HG02970 (cell line): ENCODE data around the gene SPINT2.
"Not testable (repeated sequence)": the region's sequence is repeated elsewhere in the genome, so short reads cannot be mapped to it uniquely, and the experiment has no call there.

Source experiments
- ATAC-seq: cut with Tn5 transposase; IDR thresholded peaks from one replicate; pipeline ENCODE4 v1.9.1; 2021; ENCODE audit warnings: mild to moderate bottlenecking, moderate library complexity, moderate number of reproducible peaks; ENCODE audit not compliant: unreplicated experiment, low FRiP score

SPINT2 gene

DNA sequence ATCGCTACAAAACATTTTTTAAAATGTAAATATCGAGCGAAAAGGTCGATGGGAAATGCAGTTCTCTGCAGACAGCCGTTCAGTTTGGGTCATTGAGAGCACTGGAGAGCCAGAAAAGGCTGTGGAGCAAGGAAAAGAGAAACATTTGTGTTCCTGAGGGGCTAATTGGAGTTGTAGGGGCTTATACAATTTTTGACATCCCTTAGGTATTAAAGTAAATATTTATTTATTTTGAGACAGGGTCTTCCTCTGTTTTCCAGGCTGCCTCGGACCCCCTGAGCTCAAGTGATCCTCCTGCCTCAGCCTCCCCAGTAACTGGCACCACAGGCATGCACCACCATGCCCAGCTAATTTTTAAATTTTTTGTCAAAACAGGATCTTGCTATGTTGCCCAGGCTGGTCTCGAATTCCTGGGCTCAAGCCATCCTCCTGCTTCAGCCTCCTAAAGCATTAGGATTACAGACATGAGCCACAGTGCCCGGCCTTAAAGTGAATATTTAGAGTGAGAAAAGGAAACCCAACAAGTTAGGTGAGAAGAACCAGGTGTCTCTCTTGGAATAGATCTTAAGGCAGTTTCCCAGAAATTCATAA lies 52.2 kb downstream of the SPINT2 start:
- ATAC-seq, result no peak

DNA sequence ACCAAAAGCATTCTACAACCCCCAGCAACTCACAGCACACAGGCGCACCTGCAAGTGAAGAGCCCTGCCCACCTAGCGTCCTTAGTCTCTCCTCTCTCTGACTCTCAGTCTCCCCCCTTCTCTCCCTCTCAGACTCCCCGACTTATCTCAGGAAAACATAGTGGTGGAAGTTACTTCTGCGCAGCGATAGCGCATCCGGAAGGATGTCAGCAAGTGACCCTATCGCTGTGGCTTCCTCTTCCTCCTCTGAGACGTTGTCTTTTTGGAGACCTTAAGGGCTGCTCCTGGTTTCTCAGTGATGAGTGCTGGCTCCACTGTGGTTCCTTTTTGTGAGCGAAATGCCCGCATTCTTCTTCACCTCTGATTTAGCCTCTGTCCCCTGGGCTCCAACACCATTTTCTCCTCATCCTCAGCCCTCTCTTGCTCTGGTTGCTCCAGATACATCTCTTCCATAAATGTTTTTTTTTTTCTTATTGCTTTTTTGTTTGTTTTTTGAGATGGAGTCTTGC lies 52.8 kb downstream of the SPINT2 start:
- no peak for ATAC-seq

DNA sequence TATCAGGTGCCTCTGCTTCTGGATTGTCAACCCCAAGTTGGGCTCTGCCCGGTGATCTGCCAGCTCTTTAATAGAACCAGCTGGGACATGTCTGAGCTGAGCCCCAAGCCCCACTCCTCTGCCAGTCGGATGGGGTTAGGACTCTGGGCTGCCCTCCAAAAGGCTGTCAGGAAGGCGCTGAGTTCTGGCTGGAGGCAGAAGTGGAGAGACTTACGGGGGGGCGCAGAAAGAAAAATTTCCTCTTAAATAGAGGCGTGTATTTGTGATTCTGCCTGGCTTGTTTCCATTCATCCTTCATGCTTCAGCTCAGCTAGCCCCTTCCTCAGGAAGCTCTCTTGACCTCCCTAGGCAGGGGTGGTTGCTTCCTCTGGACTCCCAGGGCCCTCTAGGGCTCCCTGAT lies 54.3 kb downstream of the SPINT2 start:
- ATAC-seq, result no peak

DNA sequence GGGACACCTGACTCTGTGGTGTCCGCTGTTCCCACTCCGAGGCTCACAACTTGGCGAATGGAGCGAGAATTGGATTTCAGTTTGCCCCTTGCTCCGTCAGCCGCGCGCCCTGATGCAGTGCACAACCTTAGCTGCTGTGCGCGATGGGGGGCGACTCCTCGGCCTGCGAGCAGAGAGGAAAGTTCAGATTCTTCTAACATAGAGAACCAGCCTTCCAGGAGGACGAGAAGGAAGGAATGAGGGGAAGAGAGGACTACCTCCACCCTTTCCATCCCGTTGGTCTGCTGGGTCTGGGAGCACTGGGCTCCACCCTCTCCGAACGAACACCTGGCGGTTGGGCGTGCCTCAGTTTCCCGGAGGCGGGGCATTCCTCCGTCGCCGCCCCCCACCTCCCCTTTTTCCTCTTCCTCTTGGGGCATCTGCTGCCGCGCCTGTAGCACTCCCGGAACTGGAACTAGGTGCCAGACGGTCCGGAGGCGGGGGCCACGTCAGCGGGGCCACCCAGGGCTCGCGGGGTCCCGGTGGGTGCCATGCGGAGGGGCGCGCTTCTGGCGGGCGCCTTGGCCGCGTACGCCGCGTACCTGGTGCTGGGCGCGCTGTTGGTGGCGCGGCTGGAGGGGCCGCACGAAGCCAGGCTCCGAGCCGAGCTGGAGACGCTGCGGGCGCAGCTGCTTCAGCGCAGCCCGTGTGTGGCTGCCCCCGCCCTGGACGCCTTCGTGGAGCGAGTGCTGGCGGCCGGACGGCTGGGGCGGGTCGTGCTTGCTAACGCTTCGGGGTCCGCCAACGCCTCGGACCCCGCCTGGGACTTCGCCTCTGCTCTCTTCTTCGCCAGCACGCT lies 55.3 kb downstream of the SPINT2 start, which contains the start of gene KCNK6:
TSS of gene KCNK6 (plus strand) at position 425 of the 838 bp plus-strand sequence. CDS start at position 531, 106 bp downstream.
- no peak for ATAC-seq

- ATAC-seq, result no peak
Measured at GRCh38 chr19:38320969-38321339, 56.6 kb downstream of the SPINT2 start.

DNA sequence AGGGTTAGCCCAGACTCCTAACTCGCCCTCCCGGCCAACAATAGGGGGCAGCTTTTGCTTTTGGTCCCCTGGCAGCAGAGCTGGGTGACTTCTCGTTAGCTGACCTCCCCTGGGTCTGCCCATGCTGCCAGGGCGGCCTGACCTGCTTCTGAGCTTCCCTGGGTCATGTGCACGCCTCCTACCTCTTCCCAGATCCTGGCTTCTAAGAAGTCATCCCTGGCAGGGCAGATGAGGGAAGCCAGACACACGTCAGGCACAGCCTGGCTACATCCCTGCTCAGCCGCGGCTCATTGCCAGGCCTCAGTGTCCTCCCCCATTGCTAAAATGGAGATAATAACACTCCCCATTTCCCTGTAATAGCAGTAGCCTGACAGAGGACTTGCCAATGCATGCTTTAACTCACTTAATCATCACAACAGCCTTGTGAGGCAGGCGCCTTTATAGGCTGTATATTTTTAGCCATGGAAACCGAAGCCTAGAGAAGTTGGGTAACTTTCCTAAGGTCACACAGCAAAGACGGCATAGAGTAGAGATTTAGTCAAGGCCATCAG lies 57.3 kb downstream of the SPINT2 start:
- ATAC-seq, result no peak

DNA sequence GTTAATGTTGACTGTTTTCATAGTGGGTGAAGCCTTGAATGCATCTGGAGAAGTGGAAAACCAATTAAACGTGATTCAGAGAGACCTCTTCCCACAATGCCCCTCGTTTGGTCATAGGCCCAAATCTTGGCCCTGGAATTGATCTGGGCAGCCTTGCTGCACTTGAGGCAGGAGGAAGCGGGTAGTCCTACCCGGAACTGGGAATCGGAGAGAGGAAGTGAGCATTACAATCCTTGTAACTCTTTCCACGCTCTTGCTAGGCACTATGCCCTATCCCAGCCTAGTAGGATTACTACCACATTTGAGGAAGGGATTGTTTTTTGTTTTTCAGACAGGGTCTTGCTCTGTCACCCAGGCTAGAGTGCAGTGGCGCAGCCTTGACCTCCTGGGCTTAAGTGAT lies 58.9 kb downstream of the SPINT2 start:
- no peak for ATAC-seq

DNA sequence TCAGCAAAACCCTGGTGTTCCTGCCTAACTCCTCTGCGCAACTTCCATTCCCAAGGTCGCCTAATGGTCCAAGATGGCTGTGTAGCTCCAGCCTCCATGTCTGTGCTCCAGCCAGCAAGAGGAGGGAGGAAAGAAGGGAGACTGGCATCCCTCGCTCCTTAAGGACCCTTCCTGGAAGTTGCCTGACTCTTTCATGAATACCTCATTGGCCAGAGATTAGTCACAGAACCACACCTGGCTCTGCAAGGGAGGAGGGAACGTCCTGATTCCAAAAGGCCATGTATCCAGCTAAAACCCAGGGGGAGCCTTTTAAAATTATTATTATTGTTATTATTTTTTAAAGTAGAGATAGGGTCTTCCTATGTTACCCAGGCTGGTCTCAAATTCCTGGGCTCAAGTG lies 60.1 kb downstream of the SPINT2 start:
- no peak for ATAC-seq

- no peak for ATAC-seq
Measured at GRCh38 chr19:38326591-38326990, 62.2 kb downstream of the SPINT2 start.

- ATAC-seq, result no peak
Measured at GRCh38 chr19:38329651-38330050, 65.3 kb downstream of the SPINT2 start.

DNA sequence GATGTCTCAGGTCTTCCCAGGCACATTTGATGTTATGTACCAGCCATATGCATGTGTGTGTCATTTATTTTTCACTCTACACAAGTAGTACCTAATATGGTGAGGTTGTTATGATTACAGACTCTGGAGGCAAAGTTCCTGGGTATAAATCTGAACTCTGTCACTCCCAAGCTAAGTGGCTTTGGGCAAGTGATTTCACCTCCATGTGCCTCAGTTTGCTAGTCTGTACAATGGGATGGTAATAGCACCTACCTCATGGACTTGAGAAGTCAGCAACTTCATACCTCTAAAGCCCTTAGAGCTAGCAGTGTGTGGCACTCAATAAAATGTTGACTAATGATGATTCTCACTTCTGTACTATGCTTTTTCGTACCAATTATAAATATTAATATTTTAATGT lies 67.4 kb downstream of the SPINT2 start:
- no peak for ATAC-seq

- ATAC-seq, result no peak
Measured at GRCh38 chr19:38333245-38333644, 68.9 kb downstream of the SPINT2 start.

DNA sequence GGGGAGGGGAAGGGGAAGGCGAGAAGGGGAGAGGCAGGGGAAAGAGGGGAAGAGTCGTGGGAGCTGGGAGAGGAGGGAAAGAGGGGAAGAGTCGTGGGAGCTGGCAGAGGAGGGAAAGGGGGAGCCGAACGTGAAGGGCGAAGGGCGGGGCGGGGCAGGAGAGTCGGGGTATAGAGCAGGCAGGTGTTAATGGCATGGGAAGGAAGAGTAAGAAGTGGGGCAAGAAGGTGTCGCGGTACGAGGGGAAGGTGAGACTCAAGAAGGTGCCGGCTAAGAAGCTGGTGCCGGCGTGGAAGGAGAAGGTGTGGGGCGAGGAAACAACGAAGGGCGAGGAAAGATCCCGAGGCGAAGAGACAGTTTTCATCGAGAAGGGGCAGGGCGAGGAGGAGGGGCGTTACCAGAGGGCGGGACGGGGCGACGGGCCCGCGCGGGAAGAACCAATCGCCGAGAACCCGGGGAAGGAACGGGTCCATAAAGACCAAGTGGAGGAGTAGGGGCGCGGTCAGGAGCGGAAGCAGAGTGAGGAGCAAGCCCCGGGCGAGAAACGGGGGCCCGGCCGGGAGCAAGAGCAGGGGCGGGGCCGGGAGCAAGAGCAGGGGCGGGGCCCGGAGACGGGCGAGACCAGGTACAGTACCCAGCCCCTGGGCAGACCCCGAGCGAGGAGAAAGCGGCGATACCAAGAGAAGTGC lies 71.7 kb downstream of the SPINT2 start:
- peak; percentile 70 for ATAC-seq

- ATAC-seq, result peak; percentile 58
Measured at GRCh38 chr19:38336638-38337359, 72.4 kb downstream of the SPINT2 start.

DNA sequence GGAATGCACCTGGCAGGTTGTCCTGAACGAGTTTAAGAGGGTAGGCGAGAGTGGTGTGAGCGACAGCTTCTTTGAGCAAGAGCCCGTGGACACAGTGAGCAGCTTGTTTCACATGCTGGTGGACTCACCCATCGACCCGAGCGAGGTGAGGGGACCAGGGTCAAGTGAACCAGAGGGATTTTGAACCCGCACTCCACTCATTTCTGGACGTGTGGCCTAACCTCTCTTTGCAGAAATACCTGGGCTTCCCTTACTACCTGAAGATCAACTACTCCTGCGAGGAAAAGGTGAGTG lies 72.9 kb downstream of the SPINT2 start:
- ATAC-seq, result no peak

DNA sequence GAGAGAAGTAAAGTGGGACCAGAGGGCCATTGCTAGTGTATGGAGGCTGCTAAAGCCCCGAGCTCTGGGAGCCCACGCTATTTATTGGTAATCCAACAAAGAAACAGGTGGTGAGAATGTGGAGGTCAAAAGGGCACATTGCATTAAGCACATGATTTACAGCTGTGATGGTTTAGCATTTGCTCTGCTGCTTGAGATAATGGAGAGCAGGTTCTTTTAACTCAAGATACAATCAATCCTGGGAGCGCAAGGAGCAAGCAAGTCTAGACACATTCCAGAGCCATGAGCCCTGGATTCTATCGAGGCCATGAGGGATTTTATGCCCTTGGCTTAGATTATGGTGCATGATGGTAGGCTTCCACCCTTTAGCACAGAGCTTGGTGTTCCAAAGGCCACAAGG lies 74.6 kb downstream of the SPINT2 start:
- not testable (repeated sequence) for ATAC-seq

GRCh38 chr19:38340927-38341326 lies 76.6 kb downstream of the SPINT2 start:
- no peak for ATAC-seq
